ENCODE results near the gene ZNF524. TPM values are rescaled to one million over a fixed set of nuclear protein-coding genes. Genes with fewer than 3 reads are reported as not detected.
A peak's percentile ranks its signal among the peaks of the same experiment; 100 is the strongest.

ZNF524 gene
- total and polyA plus RNA-seq, 9 of the 15 experiments (the other 6 are each of a cell fraction or from before 2014, with no cell fraction given): 0.08 to 15.6 (median 2.9) TPM

- Histone ChIP-seq H3K4me3 (peak overlapping the region; percentile 85), H4K20me1 (replicated peaks; ENCODE audit: control insufficient read depth, insufficient read depth, low read length) (no peaks in the 10 kb centered on the region), H3K9me3 (replicated peaks; ENCODE audit: control insufficient read depth, insufficient read depth, low read depth, low read length) (no peaks in the 10 kb centered on the region), H3K27ac (ENCODE audit: extremely low read depth, low read depth, low read length) (peak overlapping the region; percentile 76), H3K4me1 (replicated peaks in 1 of 2; ENCODE audit: control insufficient read depth in 2 of 2, insufficient read depth in 2 of 2, low read length in 2 of 2) (peaks cover 9 to 25% of the 10 kb centered on the region in 2 experiments; a peak in 3 of 5 replicates), H3K4me2 (ENCODE audit: insufficient read depth, low read length) (peak overlapping the region; percentile 83), H3K9me1 (ENCODE audit: control insufficient read depth, insufficient read depth, low read length) (no peaks in the 10 kb centered on the region), H3K36me3 (ENCODE audit: control insufficient read depth, insufficient read depth, low read length) (peaks cover 12% of the 10 kb centered on the region; the same call in 2 of the 3 replicates), H3K9ac (ENCODE audit: insufficient read depth in 1 of 2, low read depth in 2 of 2, low read length in 2 of 2) (peak overlapping the region; percentile 77 to 95), H3K79me2 (ENCODE audit: control insufficient read depth, insufficient read depth, low read length) (peaks cover 12% of the 10 kb centered on the region), H3K27me3 (ENCODE audit: control insufficient read depth in 2 of 2, insufficient read depth in 2 of 2, low read length in 2 of 2) (peaks cover 7 to 9% of the 10 kb centered on the region in 2 experiments; a peak in 4 of 5 replicates), H2AFZ (ENCODE audit: low read depth, low read length) (peak overlapping the region; percentile 87)
- FAIRE-seq (peak; percentile 61), ATAC-seq (peak; percentile 60), DNase-seq (ENCODE audit: extremely low read depth in 1 of 4, low spot score in 3 of 4) (peak; percentile 43 to 53 (median 50))
- ChIA-PET POLR2A (interaction anchor here (0.6 kb wide), 1 partner anchor 28 kb away, joined by 3 read pairs; no protein-coding TSS in a partner anchor), CTCF (ENCODE audit: low intra/inter-chr PET ratio) (no interaction called here)
- WGBS (ENCODE audit: insufficient coverage, low coverage, missing lambda C conversion rate): 15% methylated on average over 13 of the region's 20 CpGs
- in situ Hi-C loops (cut with MboI) (no loop called here), intact Hi-C loops (cut with micrococcal nuclease) (no loop called here)
- BruUV-seq (replicated peaks): no TSS peak
- peak; percentile 28; the same call in 1 of the 2 replicates for TF ChIP-seq DPF2 (IDR thresholded peaks at IDR 0.05)
- peak; percentile 69 for TF ChIP-seq ARHGAP35 (IDR thresholded peaks at IDR 0.05; ENCODE audit: partially characterized antibody)
- no peak for TF ChIP-seq ARID3A (IDR thresholded peaks at IDR 0.05; ENCODE audit: borderline replicate concordance, low read depth, low read length)
- no peak for TF ChIP-seq SOX6 (IDR thresholded peaks at IDR 0.05)
- no peak for TF ChIP-seq ZNF583 (CRISPR knock-in tag; IDR thresholded peaks at IDR 0.05)
- TF ChIP-seq ZNF785 (CRISPR knock-in tag; IDR thresholded peaks at IDR 0.05): no peak
- no peak for TF ChIP-seq ZNF212 (CRISPR knock-in tag; IDR thresholded peaks at IDR 0.05)
- no peak for TF ChIP-seq ZNF121 (CRISPR knock-in tag; conservative IDR thresholded peaks at IDR 0.05)
- no peak for TF ChIP-seq ZBTB17 (CRISPR knock-in tag; IDR thresholded peaks at IDR 0.05)
- TF ChIP-seq ZNF778 (CRISPR knock-in tag; IDR thresholded peaks at IDR 0.05): no peak
- no peak for TF ChIP-seq NBN (IDR thresholded peaks at IDR 0.05; ENCODE audit: low read depth)
- no peak for TF ChIP-seq ZNF407 (IDR thresholded peaks at IDR 0.05; ENCODE audit: low read depth)
- TF ChIP-seq TEAD1 (CRISPR knock-in tag; IDR thresholded peaks at IDR 0.05): no peak
- no peak for TF ChIP-seq KLF10 (CRISPR knock-in tag; IDR thresholded peaks at IDR 0.05)
These were observed 20.1 kb upstream of the ZNF524 start for GRCh38 chr19:55579766-55580621.
